HEK293 (cell line): ENCODE measurements around the gene ING5.

Experiments used
- CTCF ChIA-PET: fragments of 350-600 bp; formaldehyde crosslinking; extraction: SDS; loops from one replicate; lab custom pipeline; 2021; ENCODE audit warnings: antibody characterized with exemption; lab: Yijun Ruan, JAX
- POLR2A ChIA-PET: fragments of 300-600 bp; formaldehyde crosslinking; extraction: SDS; loops from one replicate; lab custom pipeline; 2020; ENCODE audit warnings: antibody characterized with exemption, inconsistent platforms; lab: Yijun Ruan, JAX
- H3K27ac ChIP-seq: fragments of 200-500 bp; sonication (Bioruptor generic); 2 replicates; pipeline ENCODE4 v1.5.1; 2014; ENCODE audit warnings: low read depth, low read length, control low read depth, inconsistent platforms; ENCODE audit errors: extremely low read depth
- H3K36me3 ChIP-seq, 2 experiments: fragments of 200-500 bp in 1 of 2; sonication (Bioruptor generic) in 1 of 2; 1 replicate in 1 of 2; 2 replicates in 1 of 2; pipeline ENCODE4 v1.5.1; 2014 to 2017; ENCODE audit warnings: inconsistent platforms in 2 of 2, low read length in 2 of 2; ENCODE audit not compliant: control insufficient read depth in 2 of 2, insufficient read depth in 1 of 2
- H3K4me1 ChIP-seq: fragments of 200-500 bp; sonication (Bioruptor generic); 2 replicates; pipeline ENCODE4 v1.5.1; 2014; ENCODE audit warnings: mild to moderate bottlenecking, low read length, inconsistent platforms; ENCODE audit not compliant: control insufficient read depth, insufficient read depth
- H3K4me3 ChIP-seq: 2 replicates; pipeline ENCODE4 v1.5.1; 2011; ENCODE audit warnings: low read depth, mild to moderate bottlenecking, control low read depth, low read length, moderate library complexity
- H3K9me3 ChIP-seq: fragments of 200-500 bp; sonication (Bioruptor generic); 2 replicates; pipeline ENCODE4 v1.5.1; 2014; ENCODE audit warnings: low read depth, low read length, inconsistent platforms; ENCODE audit not compliant: control insufficient read depth, insufficient read depth
- GFI1B ChIP-seq: fragments of 450-650 bp; formaldehyde crosslinking; IDR thresholded peaks from 2 replicates; pipeline ENCODE4 v1.5.1; 2016; ENCODE audit warnings: missing biosample characterization, missing genetic modification characterization
- IKZF3 ChIP-seq: fragments of 450-650 bp; IDR thresholded peaks from 2 replicates; pipeline ENCODE4 v1.5.0; 2018; ENCODE audit warnings: missing biosample characterization, mild to moderate bottlenecking, missing genetic modification characterization, moderate library complexity
- MEIS1 ChIP-seq: sonication (generic); formaldehyde crosslinking; IDR thresholded peaks from 2 replicates; pipeline ENCODE4 v1.8.1; 2022; ENCODE audit warnings: missing genetic modification reagents, mild to moderate bottlenecking, borderline replicate concordance
- SCRT1 ChIP-seq: fragments of 450-650 bp; formaldehyde crosslinking; IDR thresholded peaks from 2 replicates; pipeline ENCODE4 v1.5.1; 2016; ENCODE audit warnings: missing biosample characterization, missing genetic modification characterization, borderline replicate concordance
- SCRT2 ChIP-seq: fragments of 450-650 bp; formaldehyde crosslinking; IDR thresholded peaks from 2 replicates; pipeline ENCODE4 v1.5.1; 2016; ENCODE audit warnings: missing biosample characterization, missing genetic modification characterization
- ZBTB17 ChIP-seq: fragments of 450-650 bp; formaldehyde crosslinking; IDR thresholded peaks from 2 replicates; pipeline ENCODE4 v1.5.1; 2016; ENCODE audit warnings: missing biosample characterization, missing genetic modification characterization
- ZBTB20 ChIP-seq: fragments of 450-650 bp; formaldehyde crosslinking; IDR thresholded peaks from 2 replicates; pipeline ENCODE4 v1.5.1; 2016; ENCODE audit warnings: missing biosample characterization, missing genetic modification characterization
- ZFHX2 ChIP-seq: fragments of 450-650 bp; formaldehyde crosslinking; conservative IDR thresholded peaks from 2 replicates; pipeline ENCODE4 v1.5.1; 2016; ENCODE audit warnings: missing biosample characterization, missing genetic modification characterization
- ZFP3 ChIP-seq: fragments of 450-650 bp; formaldehyde crosslinking; IDR thresholded peaks from 2 replicates; pipeline ENCODE4 v1.5.1; 2016; ENCODE audit warnings: low read depth, missing biosample characterization, missing genetic modification characterization
- ZFP41 ChIP-seq: fragments of 450-650 bp; formaldehyde crosslinking; IDR thresholded peaks from 2 replicates; pipeline ENCODE4 v1.5.1; 2016; ENCODE audit warnings: missing biosample characterization, missing genetic modification characterization, borderline replicate concordance
- ZNF121 ChIP-seq: fragments of 450-650 bp; formaldehyde crosslinking; IDR thresholded peaks from 2 replicates; pipeline ENCODE4 v1.5.1; 2016; ENCODE audit warnings: missing biosample characterization, missing genetic modification characterization
- ZNF132 ChIP-seq: fragments of 450-650 bp; formaldehyde crosslinking; IDR thresholded peaks from 2 replicates; pipeline ENCODE4 v1.5.1; 2017; ENCODE audit warnings: missing biosample characterization, missing genetic modification characterization, borderline replicate concordance
- ZNF140 ChIP-seq: fragments of 450-650 bp; formaldehyde crosslinking; IDR thresholded peaks from 2 replicates; pipeline ENCODE4 v1.5.1; 2016; ENCODE audit warnings: missing biosample characterization, missing genetic modification characterization
- ZNF266 ChIP-seq: fragments of 450-650 bp; formaldehyde crosslinking; IDR thresholded peaks from 2 replicates; pipeline ENCODE4 v1.5.1; 2016; ENCODE audit warnings: missing biosample characterization, missing genetic modification characterization, low read depth
- ZNF292 ChIP-seq: fragments of 450-650 bp; formaldehyde crosslinking; IDR thresholded peaks from 2 replicates; pipeline ENCODE4 v1.5.1; 2016; ENCODE audit warnings: low read depth, missing biosample characterization, missing genetic modification characterization, borderline replicate concordance
- ZNF335 ChIP-seq: fragments of 450-650 bp; formaldehyde crosslinking; conservative IDR thresholded peaks from 2 replicates; pipeline ENCODE4 v1.5.1; 2016; ENCODE audit warnings: missing biosample characterization, missing genetic modification characterization
- ZNF391 ChIP-seq: fragments of 450-650 bp; formaldehyde crosslinking; IDR thresholded peaks from 2 replicates; pipeline ENCODE4 v1.5.1; 2016; ENCODE audit warnings: low read depth, missing biosample characterization, missing genetic modification characterization, borderline replicate concordance
- ZNF510 ChIP-seq: fragments of 450-650 bp; formaldehyde crosslinking; IDR thresholded peaks from 2 replicates; pipeline ENCODE4 v1.5.1; 2018; ENCODE audit warnings: mild to moderate bottlenecking, missing genetic modification characterization, missing biosample characterization; ENCODE audit not compliant: insufficient replicate concordance
- ZNF610 ChIP-seq: fragments of 450-650 bp; formaldehyde crosslinking; IDR thresholded peaks from 2 replicates; pipeline ENCODE4 v1.5.1; 2016; ENCODE audit warnings: missing biosample characterization, missing genetic modification characterization, borderline replicate concordance
- ZNF623 ChIP-seq: fragments of 450-650 bp; formaldehyde crosslinking; IDR thresholded peaks from 2 replicates; pipeline ENCODE4 v1.5.1; 2016; ENCODE audit warnings: missing biosample characterization, missing genetic modification characterization
- ZNF660 ChIP-seq: fragments of 450-650 bp; IDR thresholded peaks from 2 replicates; pipeline ENCODE4 v1.5.1; 2018; ENCODE audit warnings: missing biosample characterization, mild to moderate bottlenecking, missing genetic modification characterization
- ZNF768 ChIP-seq: fragments of 450-650 bp; formaldehyde crosslinking; IDR thresholded peaks from 2 replicates; pipeline ENCODE4 v1.5.1; 2018; ENCODE audit warnings: missing biosample characterization, mild to moderate bottlenecking, missing genetic modification characterization
- ZNF791 ChIP-seq: fragments of 450-650 bp; formaldehyde crosslinking; IDR thresholded peaks from 2 replicates; pipeline ENCODE4 v1.5.1; 2016; ENCODE audit warnings: missing biosample characterization, missing genetic modification characterization
- ZSCAN23 ChIP-seq: fragments of 450-650 bp; formaldehyde crosslinking; IDR thresholded peaks from 2 replicates; pipeline ENCODE4 v1.5.1; 2016; ENCODE audit warnings: missing biosample characterization, missing genetic modification characterization
- TF ChIP-seq, protein P1 (sequence below): fragments of 450-650 bp; formaldehyde crosslinking; IDR thresholded peaks from 2 replicates; pipeline ENCODE4 v1.5.1; 2016; ENCODE audit warnings: missing biosample characterization, missing genetic modification characterization
- TF ChIP-seq, protein P2 (sequence below): fragments of 450-650 bp; formaldehyde crosslinking; IDR thresholded peaks from 2 replicates; pipeline ENCODE4 v1.5.1; 2016; ENCODE audit warnings: missing biosample characterization, missing genetic modification characterization
- TF ChIP-seq, protein P3 (sequence below): sonication (generic); formaldehyde crosslinking; IDR thresholded peaks from 2 replicates; pipeline ENCODE4 v1.8.1; 2022; ENCODE audit warnings: mild to moderate bottlenecking, moderate library complexity, missing genetic modification reagents

ING5 gene

DNA sequence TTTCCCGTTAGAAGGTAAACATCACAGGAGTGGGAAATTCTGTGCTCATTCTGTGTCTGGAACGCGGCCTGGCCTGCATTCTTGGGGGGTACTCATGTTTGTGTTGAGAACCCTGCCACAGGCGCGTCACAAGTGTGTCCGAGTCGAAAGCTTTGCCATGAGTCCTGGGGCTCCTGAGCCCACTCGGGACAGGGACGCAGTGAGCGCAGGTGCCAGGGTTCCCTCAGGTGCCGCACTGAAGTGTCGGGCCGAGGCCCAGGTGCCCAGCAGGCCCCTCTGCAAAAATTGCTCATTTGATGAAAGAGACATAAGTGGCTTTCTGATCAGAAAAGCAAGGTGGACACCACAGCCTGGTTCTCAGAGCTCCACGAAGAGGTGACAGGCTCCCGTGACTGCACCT is 37.3 kb downstream of the ING5 start (continued):
- TF ChIP-seq ZFP3 (tag by site-specific recombination), result no peak
- TF ChIP-seq, protein P1, sequence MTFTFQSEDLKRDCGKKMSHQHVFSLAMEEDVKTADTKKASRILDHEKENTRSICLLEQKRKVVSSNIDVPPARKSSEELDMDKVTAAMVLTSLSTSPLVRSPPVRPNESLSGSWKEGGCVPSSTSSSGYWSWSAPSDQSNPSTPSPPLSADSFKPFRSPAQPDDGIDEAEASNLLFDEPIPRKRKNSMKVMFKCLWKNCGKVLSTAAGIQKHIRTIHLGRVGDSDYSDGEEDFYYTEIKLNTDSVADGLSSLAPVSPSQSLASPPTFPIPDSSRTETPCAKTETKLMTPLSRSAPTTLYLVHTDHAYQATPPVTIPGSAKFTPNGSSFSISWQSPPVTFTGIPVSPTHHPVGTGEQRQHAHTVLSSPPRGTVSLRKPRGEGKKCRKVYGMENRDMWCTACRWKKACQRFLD (tag by site-specific recombination), result no peak

DNA sequence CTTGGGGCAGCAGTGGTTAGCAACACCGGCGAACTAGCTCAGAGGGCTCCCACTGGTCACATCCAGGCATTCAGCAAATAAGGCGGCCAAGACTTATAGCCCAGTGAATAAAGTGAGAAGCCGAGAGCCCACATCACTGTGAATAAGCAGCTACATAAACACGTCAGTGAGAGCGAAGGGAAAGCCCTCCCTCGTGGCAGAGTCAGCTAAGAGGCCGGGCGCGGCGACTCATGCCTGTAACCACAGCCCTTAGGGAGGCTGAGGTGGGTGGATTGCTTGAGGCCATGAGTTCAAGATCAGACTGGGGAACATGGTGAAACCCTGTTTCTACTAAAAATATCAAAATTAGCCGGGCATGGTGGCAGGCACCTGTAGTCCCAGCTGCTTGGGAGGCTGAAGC is 37.8 kb downstream of the ING5 start:
- TF ChIP-seq ZNF335 (tag by site-specific recombination) (no peak), ZFHX2 (0 out of 2 replicates have a peak, but pooled peaks have one; percentile 15), GFI1B (tag by site-specific recombination) (no peak)
- TF ChIP-seq, protein P2, sequence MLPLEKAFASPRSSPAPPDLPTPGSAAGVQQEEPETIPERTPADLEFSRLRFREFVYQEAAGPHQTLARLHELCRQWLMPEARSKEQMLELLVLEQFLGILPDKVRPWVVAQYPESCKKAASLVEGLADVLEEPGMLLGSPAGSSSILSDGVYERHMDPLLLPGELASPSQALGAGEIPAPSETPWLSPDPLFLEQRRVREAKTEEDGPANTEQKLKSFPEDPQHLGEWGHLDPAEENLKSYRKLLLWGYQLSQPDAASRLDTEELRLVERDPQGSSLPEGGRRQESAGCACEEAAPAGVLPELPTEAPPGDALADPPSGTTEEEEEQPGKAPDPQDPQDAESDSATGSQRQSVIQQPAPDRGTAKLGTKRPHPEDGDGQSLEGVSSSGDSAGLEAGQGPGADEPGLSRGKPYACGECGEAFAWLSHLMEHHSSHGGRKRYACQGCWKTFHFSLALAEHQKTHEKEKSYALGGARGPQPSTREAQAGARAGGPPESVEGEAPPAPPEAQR, result no peak
- POLR2A ChIA-PET, result interaction anchor here (0.6 kb wide), 1 partner anchor 37 kb away, joined by 3 read pairs; no protein-coding TSS in a partner anchor
- CTCF ChIA-PET, result no interaction called here
- Histone ChIP-seq H3K9me3 (no peaks in the 10 kb centered on the region), H3K4me1 (no peaks in the 10 kb centered on the region), H3K27ac (no peak overlapping the region), H3K4me3 (no peak overlapping the region), H3K36me3 (peaks cover 0 to 20% of the 10 kb centered on the region in 2 experiments; a peak in 2 of 3 replicates)

DNA sequence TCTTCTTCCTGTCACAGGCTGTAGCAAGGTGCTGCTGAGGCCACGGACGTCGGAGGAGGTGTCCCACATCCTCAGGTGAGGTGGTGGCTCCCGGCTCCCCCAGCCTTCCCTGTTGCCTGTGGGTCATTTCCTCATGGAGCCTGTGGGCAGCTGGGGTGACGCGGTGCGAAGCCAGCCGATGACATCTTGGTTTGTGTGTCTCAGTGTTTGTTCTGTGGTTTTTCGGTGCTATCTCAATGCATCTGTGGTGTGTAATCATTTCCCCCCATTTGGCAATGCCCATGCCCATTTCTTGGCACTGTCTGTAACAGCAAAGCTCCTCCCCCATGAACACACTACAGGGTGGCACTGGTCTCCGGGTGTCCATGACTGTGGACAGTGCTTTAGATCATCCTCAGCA is 39.2 kb downstream of the ING5 start:
- no peak for TF ChIP-seq ZNF623 (tag by site-specific recombination)
- no peak for TF ChIP-seq ZNF660 (tag by site-specific recombination)
- TF ChIP-seq SCRT1 (tag by site-specific recombination), result no peak
- TF ChIP-seq ZNF510, result no peak
- no peak for TF ChIP-seq MEIS1 (CRISPR knock-in tag)
- TF ChIP-seq ZNF266 (tag by site-specific recombination), result no peak
- no peak for TF ChIP-seq ZNF610
- no peak for TF ChIP-seq ZNF791 (tag by site-specific recombination)
- TF ChIP-seq SCRT2 (tag by site-specific recombination), result no peak
- no peak for TF ChIP-seq ZNF132 (tag by site-specific recombination)
- no peak for TF ChIP-seq ZSCAN23 (tag by site-specific recombination)
- TF ChIP-seq ZFP41 (tag by site-specific recombination), result no peak
- TF ChIP-seq ZBTB17 (tag by site-specific recombination), result no peak
- Histone ChIP-seq H3K36me3 (peaks cover 0 to 33% of the 10 kb centered on the region in 2 experiments; a peak in 2 of 3 replicates), H3K27ac (no peak overlapping the region), H3K4me3 (no peak overlapping the region), H3K9me3 (no peaks in the 10 kb centered on the region), H3K4me1 (no peaks in the 10 kb centered on the region)
- CTCF ChIA-PET, result interaction anchor here (0.6 kb wide), 1 partner anchor 56 kb away, joined by 3 read pairs; no protein-coding TSS in a partner anchor
- POLR2A ChIA-PET, result no interaction called here

DNA sequence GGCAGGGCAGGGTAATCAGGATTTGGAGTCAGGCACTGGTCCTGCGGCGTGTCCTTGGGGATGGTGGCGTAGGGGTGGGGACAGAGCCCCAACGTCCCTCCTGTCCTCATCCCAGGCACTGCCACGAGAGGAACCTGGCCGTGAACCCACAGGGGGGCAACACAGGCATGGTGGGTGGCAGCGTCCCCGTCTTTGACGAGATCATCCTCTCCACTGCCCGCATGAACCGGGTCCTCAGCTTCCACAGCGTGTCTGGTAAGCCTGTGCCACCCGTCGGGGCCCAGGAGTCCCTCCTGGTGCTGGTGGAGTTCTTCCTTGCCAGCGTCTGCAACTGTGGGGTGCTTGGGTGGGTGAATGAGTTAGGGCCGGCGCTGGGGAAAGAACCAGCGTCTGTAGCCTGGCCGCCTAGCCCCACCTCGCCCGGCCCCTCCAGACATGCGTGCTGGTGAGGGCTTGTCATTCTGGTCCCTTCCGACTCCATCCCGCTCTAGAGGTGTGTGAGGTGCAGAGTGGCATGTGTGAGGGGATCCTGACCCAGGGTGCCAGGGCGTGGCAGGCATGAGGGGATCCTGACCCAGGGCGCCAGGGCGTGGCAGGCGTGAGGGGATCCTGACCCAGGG is 40.6 kb downstream of the ING5 start:
- no peak overlapping the region for H3K27ac ChIP-seq
- H3K4me1 ChIP-seq, result no peaks in the 10 kb centered on the region
- H3K4me3 ChIP-seq, result no peak overlapping the region
- peaks cover 5 to 41% of the 10 kb centered on the region in 2 experiments; a peak in 2 of 3 replicates for H3K36me3 ChIP-seq
- ChIA-PET CTCF (interaction anchor here (0.6 kb wide), 1 partner anchor 880 kb away, joined by 3 read pairs; no protein-coding TSS in a partner anchor), POLR2A (no interaction called here)
- no peaks in the 10 kb centered on the region for H3K9me3 ChIP-seq
- no peak for TF ChIP-seq ZNF768
- TF ChIP-seq ZNF140 (tag by site-specific recombination), result no peak
- no peak for TF ChIP-seq IKZF3 (tag by site-specific recombination)
- no peak for TF ChIP-seq ZNF121 (tag by site-specific recombination)
- no peak for TF ChIP-seq ZNF292 (tag by site-specific recombination)
- TF ChIP-seq, protein P3, sequence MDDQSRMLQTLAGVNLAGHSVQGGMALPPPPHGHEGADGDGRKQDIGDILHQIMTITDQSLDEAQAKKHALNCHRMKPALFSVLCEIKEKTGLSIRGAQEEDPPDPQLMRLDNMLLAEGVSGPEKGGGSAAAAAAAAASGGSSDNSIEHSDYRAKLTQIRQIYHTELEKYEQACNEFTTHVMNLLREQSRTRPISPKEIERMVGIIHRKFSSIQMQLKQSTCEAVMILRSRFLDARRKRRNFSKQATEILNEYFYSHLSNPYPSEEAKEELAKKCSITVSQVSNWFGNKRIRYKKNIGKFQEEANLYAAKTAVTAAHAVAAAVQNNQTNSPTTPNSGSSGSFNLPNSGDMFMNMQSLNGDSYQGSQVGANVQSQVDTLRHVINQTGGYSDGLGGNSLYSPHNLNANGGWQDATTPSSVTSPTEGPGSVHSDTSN (CRISPR knock-in tag), result no peak
- no peak for TF ChIP-seq ZNF391
- TF ChIP-seq ZBTB20 (tag by site-specific recombination), result no peak
